Natural killer cell (primary cell): Measurements from ENCODE around the gene AUH. TPM values are rescaled to one million over a fixed set of nuclear protein-coding genes. Genes with fewer than 3 reads are reported as not detected.

Source experiments
- ATAC-seq, 3 donors: fragments of 150-1000 bp in 2 of 3; fragments of 200-7000 bp in 1 of 3; cut with Tn5 transposase; 1 replicate in 1 of 3; 2 replicates in 2 of 3; pipeline ENCODE4 v1.10.0; 2021; ENCODE audit warnings: mild to moderate bottlenecking in 2 of 3, moderate library complexity in 2 of 3
- DNase-seq, 2 donors: peaks; one replicate each; pipeline versions ENCODE4 v3.0.0 to v3.0.0-alpha.2; 2013 to 2021; ENCODE audit warnings: mixed read lengths in 1 of 2
- H3K27ac ChIP-seq: one replicate; pipeline ENCODE4 v1.5.1; 2013; ENCODE audit warnings: mild to moderate bottlenecking, low read length
- H3K27me3 ChIP-seq: one replicate; pipeline ENCODE4 v1.6.1; 2013; ENCODE audit warnings: low read length; ENCODE audit not compliant: control insufficient read depth, insufficient read depth
- H3K36me3 ChIP-seq: one replicate; pipeline ENCODE4 v1.6.1; 2013; ENCODE audit warnings: low read length; ENCODE audit not compliant: control insufficient read depth, insufficient read depth
- H3K4me1 ChIP-seq: one replicate; pipeline ENCODE4 v1.6.1; 2013; ENCODE audit warnings: low read length; ENCODE audit not compliant: control insufficient read depth, insufficient read depth
- H3K4me3 ChIP-seq: one replicate; pipeline ENCODE4 v1.5.1; 2013; ENCODE audit warnings: low read length
- H3K9me3 ChIP-seq: one replicate; pipeline ENCODE4 v1.6.1; 2013; ENCODE audit warnings: low read length; ENCODE audit not compliant: control insufficient read depth, insufficient read depth
- H3K27ac Mint-ChIP-seq, 2 donors: one replicate each; pipeline ENCODE4 v1.8.0; 2022; ENCODE audit warnings: mild to moderate bottlenecking in 2 of 2, mixed read lengths in 2 of 2, moderate library complexity in 1 of 2
- H3K27me3 Mint-ChIP-seq, 2 donors: one replicate each; pipeline ENCODE4 v1.8.0; 2022; ENCODE audit warnings: low read depth in 2 of 2, mixed read lengths in 2 of 2
- H3K36me3 Mint-ChIP-seq: one replicate; pipeline ENCODE4 v1.8.0; 2022; ENCODE audit warnings: mixed read lengths
- H3K4me1 Mint-ChIP-seq, 2 donors: one replicate each; pipeline ENCODE4 v1.8.0; 2022; ENCODE audit warnings: mixed read lengths in 2 of 2
- H3K4me3 Mint-ChIP-seq: one replicate; pipeline ENCODE4 v1.8.0; 2022; ENCODE audit warnings: mild to moderate bottlenecking, moderate library complexity, mixed read lengths
- H3K9me3 Mint-ChIP-seq, 2 donors: one replicate each; pipeline ENCODE4 v1.8.0; 2022; ENCODE audit warnings: mixed read lengths in 2 of 2
- whole genome bisulfite sequencing: methylation state at CpG from one replicate; pipeline ENCODE4 v1.1.7; 2013; ENCODE audit warnings: missing lambda C conversion rate; ENCODE audit not compliant: insufficient coverage; 5-methylcytosine and 5-hydroxymethylcytosine counted together
- intact Hi-C: fragments of 100-400 bp; cut with micrococcal nuclease; formaldehyde crosslinking; loops from one replicate; pipeline ENCODE4 v1.14.2; 2022
- total RNA-seq, 4 donors: library from RNA; stranded (reverse); fragments of 120-200 nt in 1 of 4; gene quantifications; one replicate each; pipeline versions ENCODE4 v1.2.3 to v1.2.4, GENCODE V29; 2013 to 2022
- TF ChIP-seq, protein P1 (sequence below): fragments of 200-600 bp; IDR thresholded peaks from one replicate; pipeline ENCODE4 v1.8.0; 2022; ENCODE audit warnings: antibody characterized with exemption

Gene AUH
- total RNA-seq, 3 donors from 2014 or later (not counting 1 experiment from before 2014, with no cell fraction given) = 26.7 to 36.6 (median 34.9) TPM

DNA sequence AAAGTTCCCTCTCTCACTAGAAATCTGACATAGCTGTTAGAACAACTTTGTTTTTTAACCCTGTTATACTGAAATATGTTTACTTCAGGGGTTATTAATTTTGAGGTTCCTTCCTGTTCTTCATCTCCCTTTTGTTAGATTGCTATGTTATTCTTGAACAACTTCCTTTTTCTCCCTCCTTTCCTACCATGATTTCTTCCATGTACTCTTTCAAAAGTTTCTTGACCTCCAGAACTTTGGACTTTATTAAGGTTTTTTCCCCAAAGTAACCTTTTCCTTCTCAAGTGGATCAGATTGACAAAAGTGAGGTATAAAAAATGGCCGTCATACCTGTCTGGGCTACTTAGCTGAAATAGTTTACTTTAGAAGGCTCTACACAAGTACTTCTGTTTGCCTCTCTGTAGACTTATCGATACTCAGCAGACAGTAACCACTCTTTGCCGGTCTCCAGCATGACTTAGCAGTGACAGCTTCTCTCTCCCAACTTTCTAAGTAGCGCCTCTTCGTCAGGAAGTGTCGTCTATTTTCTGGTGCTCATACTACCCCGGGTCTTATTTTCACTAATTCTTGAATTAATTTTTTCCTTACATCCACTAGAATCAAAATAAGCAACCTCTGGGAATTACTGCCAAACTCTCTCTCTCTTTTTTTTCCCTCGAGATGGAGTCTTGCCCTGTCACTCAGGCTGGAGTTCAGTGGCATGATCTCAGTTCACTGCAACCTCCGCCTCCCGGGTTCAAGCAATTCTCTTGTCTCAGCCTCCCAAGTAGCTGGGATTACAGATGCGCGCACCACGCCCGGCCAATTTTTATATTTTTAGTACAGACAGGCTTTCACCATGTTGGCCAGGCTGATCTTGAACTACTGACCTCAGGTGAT is 42.2 kb upstream of the AUH start:
- H3K27ac Mint-ChIP-seq = peak overlapping the region; percentile 1 to 39
- WGBS = 67% methylated on average over 14 of the region's 14 CpGs
- intact Hi-C loops = no loop called here
- Histone ChIP-seq H3K4me1 (peaks cover 7% of the 10 kb centered on the region), H3K9me3 (no peaks in the 10 kb centered on the region), H3K36me3 (peaks cover 1% of the 10 kb centered on the region), H3K27me3 (no peaks in the 10 kb centered on the region), H3K4me3 (no peak overlapping the region), H3K27ac (no peak overlapping the region)
- peaks cover 0 to 3% of the 10 kb centered on the region in 2 donors for H3K27me3 Mint-ChIP-seq
- peaks cover 22 to 23% of the 10 kb centered on the region in 2 donors for H3K4me1 Mint-ChIP-seq
- DNase-seq (no peak), ATAC-seq (no peak)
- H3K4me3 Mint-ChIP-seq = no peak overlapping the region
- H3K9me3 Mint-ChIP-seq = no peaks in the 10 kb centered on the region
- H3K36me3 Mint-ChIP-seq = no peaks in the 10 kb centered on the region
- TF ChIP-seq, protein P1, sequence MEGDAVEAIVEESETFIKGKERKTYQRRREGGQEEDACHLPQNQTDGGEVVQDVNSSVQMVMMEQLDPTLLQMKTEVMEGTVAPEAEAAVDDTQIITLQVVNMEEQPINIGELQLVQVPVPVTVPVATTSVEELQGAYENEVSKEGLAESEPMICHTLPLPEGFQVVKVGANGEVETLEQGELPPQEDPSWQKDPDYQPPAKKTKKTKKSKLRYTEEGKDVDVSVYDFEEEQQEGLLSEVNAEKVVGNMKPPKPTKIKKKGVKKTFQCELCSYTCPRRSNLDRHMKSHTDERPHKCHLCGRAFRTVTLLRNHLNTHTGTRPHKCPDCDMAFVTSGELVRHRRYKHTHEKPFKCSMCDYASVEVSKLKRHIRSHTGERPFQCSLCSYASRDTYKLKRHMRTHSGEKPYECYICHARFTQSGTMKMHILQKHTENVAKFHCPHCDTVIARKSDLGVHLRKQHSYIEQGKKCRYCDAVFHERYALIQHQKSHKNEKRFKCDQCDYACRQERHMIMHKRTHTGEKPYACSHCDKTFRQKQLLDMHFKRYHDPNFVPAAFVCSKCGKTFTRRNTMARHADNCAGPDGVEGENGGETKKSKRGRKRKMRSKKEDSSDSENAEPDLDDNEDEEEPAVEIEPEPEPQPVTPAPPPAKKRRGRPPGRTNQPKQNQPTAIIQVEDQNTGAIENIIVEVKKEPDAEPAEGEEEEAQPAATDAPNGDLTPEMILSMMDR = no peak

DNA sequence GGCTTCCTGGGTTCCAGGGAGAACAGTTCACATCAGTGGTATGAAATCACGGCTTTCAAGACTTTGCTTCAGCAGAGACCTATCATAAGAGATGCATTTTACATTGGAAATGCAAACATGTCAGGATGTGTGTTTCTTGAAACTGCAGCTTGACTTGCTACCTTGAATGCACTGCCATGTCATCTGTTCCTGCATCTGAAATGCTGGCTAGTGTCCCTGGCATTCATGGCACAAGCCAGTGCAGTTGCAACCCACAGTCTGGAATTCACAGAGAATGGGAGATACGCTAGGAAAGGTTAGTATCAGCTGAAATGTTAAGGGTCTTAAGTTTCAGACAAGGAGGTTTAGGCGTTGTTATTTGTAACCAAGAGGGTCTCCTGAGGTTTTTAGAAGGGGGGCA is 37.2 kb upstream of the AUH start:
- H3K36me3 Mint-ChIP-seq = no peaks in the 10 kb centered on the region
- H3K9me3 Mint-ChIP-seq = no peaks in the 10 kb centered on the region

DNA sequence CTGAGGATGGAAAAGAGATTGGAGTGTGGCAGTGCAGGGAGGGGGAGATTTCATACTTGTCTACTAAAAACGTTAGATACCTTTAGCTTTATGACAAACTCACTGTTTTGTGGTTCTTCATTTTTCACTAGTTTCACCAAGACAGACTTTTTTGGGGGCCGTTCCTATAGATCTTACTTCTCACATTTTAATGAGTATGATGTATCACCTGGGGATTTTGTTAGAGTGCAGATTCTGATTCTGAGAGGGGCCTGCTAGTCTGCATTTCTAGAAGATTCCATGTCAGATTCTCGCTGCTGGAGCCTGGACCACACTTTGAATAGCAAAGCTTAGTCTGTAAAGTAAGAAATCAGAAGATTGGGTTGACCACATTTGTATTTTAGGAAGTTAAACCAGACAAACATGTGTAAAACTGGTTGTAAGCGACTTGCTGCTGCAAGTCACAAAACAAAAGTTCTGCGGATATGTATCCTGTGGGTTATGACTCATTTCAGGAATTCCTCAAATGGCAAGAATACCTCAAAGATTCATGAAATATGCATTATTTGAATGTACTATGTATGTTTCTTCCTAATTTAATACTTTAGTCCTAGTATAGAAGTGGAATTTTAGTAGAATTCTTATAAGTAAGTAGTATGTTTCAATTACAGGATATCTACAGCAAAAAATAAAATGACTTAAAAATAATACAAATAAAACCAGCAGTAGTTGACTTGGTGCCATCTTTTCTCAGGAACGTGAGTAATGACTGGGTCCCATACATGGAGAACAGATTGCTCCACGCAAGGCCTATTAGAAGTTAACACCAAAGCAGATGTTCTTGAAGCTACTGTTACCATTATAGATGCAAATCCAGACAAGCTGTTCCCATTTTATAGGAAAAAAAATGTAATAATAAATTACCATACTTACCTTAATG is 34.1 kb upstream of the AUH start:
- H3K9me3 ChIP-seq = no peaks in the 10 kb centered on the region
- H3K27ac Mint-ChIP-seq = no peak overlapping the region
- no peaks in the 10 kb centered on the region for H3K9me3 Mint-ChIP-seq
- intact Hi-C loops = no loop called here
- ATAC-seq (no peak), DNase-seq (peak in 1 of 2 donors; percentile 14)
- H3K36me3 ChIP-seq = no peaks in the 10 kb centered on the region
- no peak overlapping the region for H3K4me3 Mint-ChIP-seq
- H3K4me1 ChIP-seq = no peaks in the 10 kb centered on the region
- peaks cover 0 to 8% of the 10 kb centered on the region in 2 donors for H3K4me1 Mint-ChIP-seq
- H3K27me3 ChIP-seq = no peaks in the 10 kb centered on the region
- H3K27me3 Mint-ChIP-seq = no peaks in the 10 kb centered on the region
- no peak overlapping the region for H3K27ac ChIP-seq
- WGBS = 55% methylated on average over 5 of the region's 7 CpGs
- H3K36me3 Mint-ChIP-seq = no peaks in the 10 kb centered on the region
- no peak overlapping the region for H3K4me3 ChIP-seq
- TF ChIP-seq, protein P1 = no peak

More for the DNA sequence above, 37.2 kb upstream of the AUH start:
- H3K4me3 Mint-ChIP-seq = no peak overlapping the region
- no peaks in the 10 kb centered on the region for H3K9me3 ChIP-seq
- intact Hi-C loops = no loop called here
- no peak overlapping the region for H3K4me3 ChIP-seq
- TF ChIP-seq, protein P1 = no peak
- no peaks in the 10 kb centered on the region for H3K36me3 ChIP-seq
- 87% methylated on average over 3 of the region's 3 CpGs for WGBS
- no peak for ATAC-seq
- H3K27me3 ChIP-seq = no peaks in the 10 kb centered on the region
- H3K27me3 Mint-ChIP-seq = peaks cover 0 to 3% of the 10 kb centered on the region in 2 donors
- no peak overlapping the region for H3K27ac ChIP-seq
- no peak overlapping the region for H3K27ac Mint-ChIP-seq
- DNase-seq = no peak
- no peaks in the 10 kb centered on the region for H3K4me1 ChIP-seq
- H3K4me1 Mint-ChIP-seq = peaks cover 12 to 15% of the 10 kb centered on the region in 2 donors
